Dermis microvascular lymphatic vessel endothelial cell (primary cell): ENCODE results near the gene F2RL2. TPM values are rescaled to one million over a fixed set of nuclear protein-coding genes. Genes with fewer than 3 reads are reported as not detected.

Experiments used
- DNase-seq, 2 donors: peaks; one replicate each; pipeline versions ENCODE4 v3.0.0 to v3.0.0-alpha.2; 2010; ENCODE audit warnings: low read depth in 2 of 2
- total RNA-seq: library from RNA; depleted of rRNA; stranded (reverse); fragments of >200 nt; gene quantifications from 2 replicates; pipeline ENCODE4 v1.2.1, GENCODE V29; 2014

F2RL2 gene
- total RNA-seq, 1 donor from 2014 or later: 0.13 TPM

DNA sequence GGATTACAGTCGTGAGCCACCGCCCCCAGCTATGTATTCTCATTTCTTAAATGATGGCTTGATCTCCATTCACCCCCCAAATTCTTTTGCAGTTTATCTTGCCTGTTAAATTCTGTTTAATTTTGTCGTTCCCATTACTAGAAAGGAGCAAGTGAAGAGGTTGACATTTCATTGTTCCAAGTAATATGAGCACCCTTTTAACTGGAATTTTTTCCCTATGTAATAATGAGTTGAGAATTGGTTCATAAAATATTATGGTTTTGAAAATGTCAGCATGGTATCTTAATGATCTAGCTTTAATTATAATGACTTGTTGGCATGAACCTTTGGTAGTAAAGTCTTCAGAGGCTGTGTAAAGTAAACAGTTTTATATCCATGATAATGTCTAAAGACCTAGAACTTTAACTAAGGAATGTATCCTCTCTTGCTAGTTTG lies 37.4 kb downstream of the F2RL2 start:
- no peak for DNase-seq

- peak in 1 of 2 donors; percentile 33 for DNase-seq
Measured at GRCh38 chr5:76583163-76584047, 39.8 kb downstream of the F2RL2 start.

GRCh38 chr5:76582230-76583162 lies 40.7 kb downstream of the F2RL2 start:
- DNase-seq: no peak

GRCh38 chr5:76580981-76581380 lies 42.2 kb downstream of the F2RL2 start:
- no peak for DNase-seq

DNA sequence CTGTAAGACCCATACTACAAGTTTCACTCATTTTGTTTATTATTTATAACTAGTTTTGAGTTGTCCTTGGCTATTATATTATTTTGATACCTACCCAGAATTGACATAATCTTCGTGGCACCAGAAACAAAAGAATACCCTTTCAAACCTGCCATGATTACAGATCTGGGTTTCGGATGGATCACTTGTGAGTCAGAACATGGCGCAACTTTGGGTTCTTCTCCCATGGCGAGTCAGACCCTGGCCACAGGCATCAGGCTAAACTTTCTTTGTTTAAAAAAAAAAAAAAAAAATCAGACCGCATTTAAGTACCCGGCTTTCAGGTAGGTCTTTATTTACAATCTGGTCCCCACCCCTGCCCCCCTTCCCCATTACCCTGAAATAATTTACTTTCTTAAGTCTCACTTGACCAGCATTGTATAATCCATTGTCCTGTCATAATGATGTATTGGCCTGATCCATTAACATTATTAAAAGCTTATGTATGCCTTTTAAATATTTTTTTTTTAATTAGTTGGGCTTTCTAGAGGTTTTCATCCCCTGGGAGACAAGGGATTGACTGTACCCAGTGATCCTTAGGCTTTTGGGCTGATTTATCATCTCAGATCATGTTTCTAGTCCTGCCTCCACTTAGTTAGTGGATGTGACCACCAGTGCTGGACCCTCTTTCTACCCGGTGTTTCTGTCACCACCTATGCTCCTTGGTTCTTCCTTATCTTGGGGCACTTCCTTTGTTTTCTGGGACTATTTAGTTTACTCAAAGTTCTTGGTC lies 43.9 kb downstream of the F2RL2 start:
- DNase-seq: no peak

DNA sequence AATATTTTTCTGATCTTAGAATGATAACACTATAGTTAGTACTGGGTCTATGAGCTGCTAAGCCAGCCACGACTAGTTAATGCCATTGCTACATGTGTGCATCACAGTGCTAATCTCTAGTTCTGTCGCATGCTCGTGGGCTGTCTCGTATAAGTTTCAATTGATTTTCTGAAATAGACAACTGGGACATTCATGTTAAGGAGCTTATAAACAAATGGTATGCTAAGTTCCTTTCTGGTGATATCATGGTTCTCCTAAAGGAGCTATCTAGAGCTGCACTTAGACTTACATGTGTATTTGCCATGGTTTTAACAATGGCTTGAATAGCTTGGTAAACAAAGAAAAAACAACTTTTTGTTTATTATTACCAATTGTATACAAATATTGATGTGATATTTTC lies 46.2 kb downstream of the F2RL2 start:
- no peak for DNase-seq

GRCh38 chr5:76576450-76576849 lies 46.8 kb downstream of the F2RL2 start:
- DNase-seq: no peak

GRCh38 chr5:76571559-76571958 lies 51.6 kb downstream of the F2RL2 start:
- no peak for DNase-seq

DNA sequence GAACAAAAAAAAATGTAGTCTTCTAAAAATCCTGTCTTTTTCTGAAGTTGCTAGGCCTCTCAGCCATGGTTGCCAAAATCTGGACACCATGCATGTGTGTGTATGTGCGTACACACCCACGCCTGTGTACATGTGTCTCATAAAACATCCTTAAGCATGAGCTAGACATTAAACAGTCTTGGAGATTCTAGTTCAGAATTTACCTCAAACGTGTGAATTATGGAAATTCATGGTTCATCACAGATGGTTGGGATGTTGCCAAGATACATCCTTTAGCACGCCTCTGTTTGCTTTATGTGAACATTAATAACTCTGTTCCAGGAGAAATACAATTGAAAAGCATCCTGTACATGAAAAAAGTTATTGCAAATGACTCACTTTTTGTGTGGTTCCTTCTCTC lies 53.0 kb downstream of the F2RL2 start:
- DNase-seq: no peak

Other genes starting within 250 kb of the F2RL2 start
- 1.8 and 3.2 TPM in 2 replicates for gene IQGAP2, start 220.1 kb downstream of the F2RL2 start, total RNA-seq
- gene F2R, start 92.7 kb upstream of the F2RL2 start, total RNA-seq: 79.3 and 174 TPM in 2 replicates
- gene F2RL1, start 195.6 kb upstream of the F2RL2 start, total RNA-seq: 61.2 and 98.1 TPM in 2 replicates
- not detected in 2 replicates for gene S100Z, start 226.6 kb upstream of the F2RL2 start, total RNA-seq